Activated T-cell treated with anti-CD3 and anti-CD28 coated beads, Interleukin-2, amount 50 U/mL, for 1 hour (primary cell): ENCODE results near the gene BRAP.
"Not testable (repeated sequence)": the region's sequence is repeated elsewhere in the genome, so short reads cannot be mapped to it uniquely, and the experiment has no call there.

Experiments used
- DNase-seq: peaks from one replicate; pipeline ENCODE4 v3.0.0-alpha.2; 2020

BRAP gene, protein sequence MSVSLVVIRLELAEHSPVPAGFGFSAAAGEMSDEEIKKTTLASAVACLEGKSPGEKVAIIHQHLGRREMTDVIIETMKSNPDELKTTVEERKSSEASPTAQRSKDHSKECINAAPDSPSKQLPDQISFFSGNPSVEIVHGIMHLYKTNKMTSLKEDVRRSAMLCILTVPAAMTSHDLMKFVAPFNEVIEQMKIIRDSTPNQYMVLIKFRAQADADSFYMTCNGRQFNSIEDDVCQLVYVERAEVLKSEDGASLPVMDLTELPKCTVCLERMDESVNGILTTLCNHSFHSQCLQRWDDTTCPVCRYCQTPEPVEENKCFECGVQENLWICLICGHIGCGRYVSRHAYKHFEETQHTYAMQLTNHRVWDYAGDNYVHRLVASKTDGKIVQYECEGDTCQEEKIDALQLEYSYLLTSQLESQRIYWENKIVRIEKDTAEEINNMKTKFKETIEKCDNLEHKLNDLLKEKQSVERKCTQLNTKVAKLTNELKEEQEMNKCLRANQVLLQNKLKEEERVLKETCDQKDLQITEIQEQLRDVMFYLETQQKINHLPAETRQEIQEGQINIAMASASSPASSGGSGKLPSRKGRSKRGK

DNA sequence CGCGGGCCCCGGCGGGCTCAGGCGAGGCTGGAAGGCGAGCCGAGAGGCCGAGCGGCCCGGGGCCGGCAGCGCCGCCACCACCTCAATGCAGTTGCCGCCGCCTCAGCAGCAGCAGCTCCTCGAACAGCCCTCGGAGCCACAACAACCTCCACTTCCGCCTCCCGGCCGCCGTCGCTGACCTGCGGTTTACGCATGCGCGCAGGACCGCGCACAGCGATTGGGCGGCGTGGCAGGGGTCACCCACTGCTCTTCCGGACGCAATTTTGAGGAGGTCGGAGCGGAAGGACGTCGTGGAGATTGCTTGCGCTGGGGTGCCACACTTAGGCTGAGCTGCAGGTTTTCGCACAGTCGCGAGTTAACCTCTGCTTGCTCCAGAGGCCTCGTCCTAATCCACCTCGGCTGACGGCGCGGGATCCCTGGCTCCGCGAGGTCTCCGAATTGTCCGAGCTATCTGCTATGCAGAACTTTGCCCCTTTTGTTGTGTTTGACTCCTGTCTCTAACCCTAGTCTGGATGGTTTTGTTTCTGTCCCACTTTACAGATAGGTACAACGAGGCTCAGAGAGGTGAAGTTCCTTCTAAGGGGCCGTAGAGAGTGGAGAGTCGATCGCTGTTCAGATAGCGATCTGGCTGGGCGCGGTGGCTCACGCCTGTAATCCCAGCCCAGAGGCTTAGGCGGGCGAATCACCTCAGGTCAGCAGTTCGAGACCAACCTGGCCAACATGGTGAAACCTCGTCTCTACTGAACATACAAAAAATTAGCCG is at the start of gene BRAP, which contains the start of gene ACAD10:
Gene BRAP, minus strand, starts transcription at position 146 of the 763 bp plus-strand sequence. CDS start 164 bp downstream, outside the sequence.
Gene ACAD10, plus strand, starts transcription at position 243 of the 763 bp plus-strand sequence. CDS start 6,657 bp downstream, outside the sequence.
- peak; percentile 93 for DNase-seq

GRCh38 chr12:111733340-111733915 is 47.7 kb upstream of the BRAP start:
- no peak for DNase-seq

DNA sequence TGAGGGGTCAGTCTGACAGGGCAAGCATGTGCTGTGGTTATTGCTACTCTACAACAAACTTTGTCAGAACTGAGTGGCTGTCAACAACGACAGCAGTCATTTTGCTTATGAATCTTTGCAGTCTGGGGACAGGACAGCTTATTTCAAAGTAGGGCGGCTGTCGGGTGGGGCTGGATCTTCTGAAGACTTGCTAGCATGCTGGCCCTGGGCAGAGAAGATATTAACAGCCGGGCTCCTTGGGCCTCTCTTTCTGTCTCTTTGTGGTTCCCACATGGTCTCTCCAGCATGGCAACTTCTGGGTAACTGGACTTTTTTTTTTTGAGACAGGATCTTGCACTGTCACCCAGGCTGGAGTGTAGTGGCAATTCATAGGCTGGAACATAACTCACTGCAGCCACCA is 47.0 kb upstream of the BRAP start:
- no peak for DNase-seq

DNA sequence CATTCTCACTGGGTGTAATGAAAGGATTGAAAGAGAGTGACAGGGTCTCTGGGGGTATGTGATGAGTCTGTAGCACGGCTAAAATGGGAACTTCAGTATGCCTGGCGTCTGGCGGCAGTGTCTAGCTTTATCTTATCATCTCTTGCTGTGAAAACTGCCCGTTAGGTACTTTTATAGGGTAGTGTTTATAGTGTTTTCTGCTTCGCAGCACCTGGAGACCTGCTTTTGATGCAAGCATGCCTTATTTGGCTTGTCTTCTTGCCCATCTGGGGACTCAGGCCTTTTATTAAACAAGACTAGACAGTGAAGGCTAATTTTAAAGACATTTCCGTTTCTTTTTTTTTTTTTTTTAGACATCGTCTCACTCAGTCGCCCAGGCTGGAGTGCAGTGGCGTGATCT is 44.7 kb upstream of the BRAP start:
- DNase-seq: no peak

GRCh38 chr12:111728795-111729194 is 43.0 kb upstream of the BRAP start:
- no peak for DNase-seq

DNA sequence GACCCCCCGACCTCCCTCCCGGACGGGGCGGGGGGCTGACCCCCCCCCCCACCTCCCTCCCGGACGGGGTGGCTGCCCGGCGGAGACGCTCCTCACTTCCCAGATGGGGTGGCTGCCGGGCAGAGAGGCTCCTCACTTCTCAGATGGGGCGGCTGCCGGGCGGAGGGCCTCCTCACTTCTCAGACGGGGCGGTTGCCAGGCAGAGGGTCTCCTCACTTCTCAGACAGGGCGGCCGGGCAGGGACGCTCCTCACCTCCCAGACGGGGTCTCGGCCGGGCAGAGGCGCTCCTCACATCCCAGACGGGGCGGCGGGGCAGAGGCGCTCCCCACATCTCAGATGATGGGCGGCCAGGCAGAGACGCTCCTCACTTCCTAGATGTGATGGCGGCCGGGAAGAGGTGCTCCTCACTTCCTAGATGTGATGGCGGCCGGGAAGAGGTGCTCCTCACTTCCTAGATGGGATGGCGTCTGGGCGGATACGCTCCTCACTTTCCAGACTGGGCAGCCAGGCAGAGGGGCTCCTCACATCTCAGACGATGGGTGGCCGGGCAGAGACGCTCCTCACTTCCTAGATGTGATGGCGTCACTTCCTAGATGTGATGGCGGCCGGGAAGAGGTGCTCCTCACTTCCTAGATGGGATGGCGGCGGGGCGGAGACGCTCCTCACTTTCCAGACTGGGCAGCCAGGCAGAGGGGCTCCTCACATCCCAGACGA is 38.0 kb upstream of the BRAP start:
- not testable (repeated sequence) for DNase-seq

DNA sequence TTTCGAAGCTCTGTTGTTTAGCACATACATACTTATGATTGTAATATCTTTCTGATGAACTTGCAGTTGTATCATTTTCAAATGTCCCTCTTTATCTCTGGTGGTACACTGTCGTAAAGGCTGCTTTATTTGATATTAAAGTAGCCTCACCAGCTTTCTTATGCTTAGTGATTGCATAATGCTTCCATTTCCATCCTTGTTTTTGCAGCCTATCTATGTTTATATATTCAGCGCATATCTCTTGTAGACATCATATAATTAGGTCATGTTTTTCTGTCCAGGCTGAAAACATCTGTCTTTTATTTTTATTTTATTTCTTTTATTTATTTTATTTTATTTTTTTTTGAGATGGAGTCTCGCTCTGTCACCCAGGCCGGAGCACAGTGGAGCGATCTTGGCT is 34.7 kb upstream of the BRAP start:
- DNase-seq: no peak

DNA sequence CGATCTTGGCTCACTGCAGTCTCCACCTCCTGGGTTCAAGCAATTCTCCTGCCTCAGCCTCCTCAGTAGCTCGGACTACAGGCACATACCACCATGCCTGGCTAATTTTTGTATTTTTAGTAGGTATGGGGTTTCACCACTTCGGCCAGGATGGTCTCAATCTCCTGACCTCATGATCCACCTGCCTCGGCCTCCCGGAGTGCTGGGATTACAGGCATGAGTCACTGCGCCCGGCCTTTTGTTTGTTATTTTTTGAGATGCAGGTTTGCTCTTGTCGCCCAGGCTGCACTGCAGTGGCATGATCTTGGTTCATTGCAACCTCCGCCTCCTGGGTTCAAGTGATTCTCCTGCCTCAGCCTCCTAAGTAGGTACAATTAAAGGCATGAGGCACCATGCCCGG is 33.6 kb upstream of the BRAP start:
- DNase-seq: not testable (repeated sequence)

- DNase-seq: no peak
Observed at GRCh38 chr12:111715279-111715678, 29.5 kb upstream of the BRAP start.

GRCh38 chr12:111706145-111706544 is 20.4 kb upstream of the BRAP start:
- no peak for DNase-seq

DNA sequence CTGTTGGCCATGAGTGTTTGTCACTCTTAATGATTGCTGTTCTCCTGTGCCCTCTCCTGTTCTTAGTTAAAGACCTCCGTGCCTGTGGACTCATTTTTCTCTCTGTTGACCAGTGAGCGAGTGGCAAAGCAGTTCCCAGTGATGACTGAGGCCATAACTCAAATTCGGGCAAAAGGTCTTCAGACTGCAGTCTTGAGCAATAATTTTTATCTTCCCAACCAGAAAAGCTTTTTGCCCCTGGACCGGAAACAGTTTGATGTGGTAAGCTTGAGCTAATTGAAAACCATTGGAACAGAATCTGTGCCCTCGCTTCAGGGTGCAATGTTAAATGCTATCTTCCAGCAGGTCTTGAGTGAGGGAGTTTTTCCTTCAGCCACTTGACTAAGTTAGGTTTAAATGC is 19.9 kb upstream of the BRAP start:
- DNase-seq: no peak

DNA sequence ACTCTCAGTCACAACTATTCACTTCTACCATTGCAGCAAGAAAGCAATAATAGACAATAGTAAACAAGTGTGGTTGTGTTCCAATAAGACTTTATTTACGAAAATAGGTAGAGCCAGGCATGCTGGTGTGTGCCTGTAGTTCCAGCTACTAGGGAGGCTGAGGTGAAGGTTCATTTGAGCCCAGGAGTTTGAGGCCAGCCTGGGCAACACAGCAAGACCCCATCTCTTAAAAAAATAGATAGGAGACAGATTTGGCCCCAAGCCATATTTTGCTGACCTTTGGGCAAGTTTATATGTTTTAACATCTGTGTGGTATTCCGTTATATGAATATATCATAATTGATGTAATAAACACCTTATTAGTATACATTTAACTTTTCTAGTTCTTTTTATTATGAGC is 14.2 kb upstream of the BRAP start:
- no peak for DNase-seq

GRCh38 chr12:111693818-111694217 is 8.1 kb upstream of the BRAP start:
- DNase-seq: no peak

GRCh38 chr12:111692575-111693210 is 6.9 kb upstream of the BRAP start:
- no peak for DNase-seq

- DNase-seq: no peak
Observed at GRCh38 chr12:111691262-111691661, 5.5 kb upstream of the BRAP start.

DNA sequence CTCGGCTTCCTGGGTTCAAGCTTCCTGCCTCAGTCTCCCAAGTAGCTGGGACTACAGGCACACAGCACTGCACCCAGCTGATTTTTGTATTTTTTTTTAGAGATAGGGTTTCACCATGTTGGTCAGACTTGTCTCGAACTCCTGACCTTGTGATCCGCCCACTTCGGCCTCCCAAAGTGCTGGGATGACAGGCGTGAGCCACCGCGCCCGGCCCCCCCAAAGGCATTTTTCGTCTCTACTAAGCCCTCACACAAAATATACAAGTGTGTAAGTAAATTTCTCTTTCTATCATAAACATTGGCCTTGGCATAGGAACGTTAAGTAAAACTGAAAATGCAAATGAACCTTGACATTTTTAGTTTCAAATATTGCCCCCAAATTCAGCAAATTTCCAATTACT is 2.2 kb upstream of the BRAP start:
- no peak for DNase-seq

DNA sequence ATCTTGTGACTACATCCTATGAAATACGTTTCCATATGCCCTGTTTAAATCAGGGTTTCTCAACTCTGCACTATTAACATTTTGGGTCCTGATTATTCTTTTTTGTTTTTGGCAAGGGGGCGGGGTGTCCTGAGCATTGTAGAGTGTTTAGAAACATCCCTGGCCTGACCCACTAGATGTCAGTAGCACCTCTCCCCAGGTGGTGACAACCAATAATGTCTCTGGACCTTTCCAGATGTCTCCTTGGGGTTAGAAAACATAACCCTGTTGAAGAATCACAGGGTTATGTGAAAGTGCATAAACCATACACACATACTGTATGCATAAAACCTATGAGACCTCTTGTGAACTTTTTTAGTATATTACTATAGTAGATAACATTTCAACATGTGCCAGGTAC is 1.5 kb upstream of the BRAP start:
- DNase-seq: no peak

GRCh38 chr12:111686574-111687105 is 884 bp upstream of the BRAP start:
- no peak for DNase-seq

DNA sequence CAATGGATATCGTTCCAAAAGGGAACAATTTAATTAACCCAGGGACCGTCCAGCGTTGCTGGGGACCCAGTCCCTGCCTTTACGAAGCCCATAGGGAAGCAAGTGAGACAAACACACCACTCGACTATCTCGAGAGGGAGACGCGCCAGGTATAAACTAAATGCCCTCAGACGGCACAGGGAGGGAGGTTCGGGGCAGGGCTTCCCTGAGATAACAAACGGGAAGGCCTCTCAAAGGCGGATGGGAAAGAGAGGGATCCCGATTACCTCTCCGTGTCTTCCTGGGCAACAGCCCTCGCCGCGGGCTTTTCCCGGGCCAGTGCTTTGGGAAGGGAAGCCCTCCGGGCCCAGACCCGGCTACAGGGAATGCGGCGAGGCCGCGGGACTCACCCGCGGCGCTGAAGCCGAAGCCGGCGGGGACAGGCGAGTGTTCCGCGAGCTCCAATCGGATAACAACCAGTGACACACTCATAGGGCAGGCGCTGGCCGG is 390 bp downstream of the BRAP start:
- DNase-seq: no peak

DNA sequence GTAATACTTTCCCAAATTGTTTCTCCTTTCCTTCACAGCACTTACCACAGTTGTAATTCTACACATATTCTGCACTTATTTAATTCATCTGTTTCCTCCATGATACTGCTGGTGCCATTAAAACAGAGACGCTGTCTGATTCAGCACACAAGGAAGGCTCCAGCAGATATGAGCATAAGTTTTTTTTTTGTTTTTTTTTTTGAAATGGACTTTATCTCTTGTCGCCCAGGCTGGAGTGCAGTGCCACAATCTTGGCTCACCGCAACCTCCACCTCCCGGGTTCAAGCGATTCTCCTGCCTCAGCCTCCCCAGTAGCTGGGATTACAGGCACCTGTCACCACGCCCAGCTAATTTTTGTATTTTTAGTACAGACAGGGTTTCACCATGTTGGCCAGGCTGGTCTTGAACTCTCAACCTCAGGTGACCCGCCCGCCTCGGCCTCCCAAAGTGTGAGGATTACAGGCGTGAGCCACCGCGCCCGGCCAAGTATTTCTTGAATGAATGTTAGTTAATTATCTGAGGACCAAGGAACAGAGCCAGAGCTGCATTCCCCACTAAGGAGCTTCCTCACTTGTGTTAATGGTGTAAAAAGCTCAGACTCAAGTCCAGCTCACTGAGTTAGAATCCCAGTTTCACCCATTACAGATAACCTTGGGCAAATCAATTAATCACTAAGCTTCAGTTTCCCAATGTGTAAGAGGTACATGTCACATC is 1.1 kb downstream of the BRAP start:
- DNase-seq: not testable (repeated sequence)

DNA sequence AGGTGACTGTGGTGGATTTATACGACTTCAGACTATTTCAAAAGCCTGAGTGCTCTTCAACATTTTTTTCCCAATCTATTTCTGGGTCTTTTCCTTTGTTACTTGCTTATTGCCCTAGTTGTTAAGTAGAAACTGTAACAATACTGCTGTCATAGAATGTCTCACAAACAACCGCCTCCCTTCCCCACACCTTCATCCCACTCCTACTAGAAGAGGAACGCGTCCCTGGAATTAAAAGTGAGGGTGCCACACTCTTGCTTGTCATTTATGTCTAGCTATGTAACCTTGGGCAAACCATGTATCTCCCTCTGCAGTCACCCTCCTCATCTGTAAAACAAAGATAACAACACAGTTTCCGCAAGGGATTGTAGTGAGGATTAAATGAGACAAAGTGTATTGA is 8.6 kb downstream of the BRAP start:
- DNase-seq: no peak
